Left lung (tissue), 10 donors: ENCODE results near the gene RALGPS1. TPM values are rescaled to one million over a fixed set of nuclear protein-coding genes. Genes with fewer than 3 reads are reported as not detected.
A peak's percentile ranks its signal among the peaks of the same experiment; 100 is the strongest.

Experiments used
- ATAC-seq: fragments of 200-7000 bp; cut with Tn5 transposase; one replicate; pipeline ENCODE4 v1.9.1; 2020; ENCODE audit warnings: moderate library complexity
- DNase-seq, 4 donors: peaks; one replicate each; pipeline ENCODE4 v3.0.0-alpha.2; 2013 to 2020
- H3K27ac ChIP-seq, 2 donors: fragments of 200-600 bp; sonication (generic) in 1 of 2; one replicate each; pipeline versions ENCODE4 v1.5.0 to v1.8.0; 2020 to 2021
- H3K27me3 ChIP-seq, 2 donors: fragments of 200-600 bp; sonication (generic) in 1 of 2; one replicate each; pipeline versions ENCODE4 v1.5.0 to v1.8.0; 2020 to 2021
- H3K36me3 ChIP-seq, 2 donors: fragments of 200-600 bp; sonication (generic) in 1 of 2; one replicate each; pipeline versions ENCODE4 v1.5.0 to v1.8.0; 2020 to 2021
- H3K4me1 ChIP-seq, 2 donors: fragments of 200-600 bp; one replicate each; pipeline ENCODE4 v1.8.0; 2021
- H3K4me3 ChIP-seq, 2 donors: fragments of 200-600 bp; sonication (generic) in 1 of 2; one replicate each; pipeline versions ENCODE4 v1.5.0 to v1.8.0; 2020 to 2021; ENCODE audit warnings: mild to moderate bottlenecking in 1 of 2
- H3K9me3 ChIP-seq, 2 donors: fragments of 200-600 bp; sonication (generic) in 1 of 2; one replicate each; pipeline versions ENCODE4 v1.5.0 to v1.8.0; 2020 to 2021
- intact Hi-C, 2 donors: fragments of 100-400 bp; cut with DNase I; formaldehyde crosslinking; loops; one replicate each; pipeline versions ENCODE4 v1.11.2 to v1.14.2; 2022
- polyA plus RNA-seq, 6 donors: library from polyadenylated mRNA; unstranded; fragments of 120-200 nt; gene quantifications; one replicate each; pipeline ENCODE4 v1.2.1, GENCODE V29; 2013; ENCODE audit not compliant: insufficient read length in 6 of 6
- total RNA-seq, 2 donors: library from RNA; stranded (reverse); fragmentation: NEBNext Ultra II Directional; extraction: Animal tissue kit (Norgen Biotek cat#: 25700); gene quantifications; one replicate each; pipeline ENCODE4 v1.2.1, GENCODE V29; 2021
- TF ChIP-seq, protein P1 (sequence below), 2 donors: fragments of 200-600 bp; sonication (generic) in 1 of 2; IDR thresholded peaks; one replicate each; pipeline versions ENCODE4 v1.5.0 to v1.8.0; 2021; ENCODE audit warnings: antibody characterized with exemption in 2 of 2
- donor health status: DM: no; HTN: yes; CAD: no.
- donor health status: DM: no; HTN: no; CAD: no.

RALGPS1 gene
- total and polyA plus RNA-seq, 8 donors: 11.9 to 27.6 (median 21.5) TPM

DNA sequence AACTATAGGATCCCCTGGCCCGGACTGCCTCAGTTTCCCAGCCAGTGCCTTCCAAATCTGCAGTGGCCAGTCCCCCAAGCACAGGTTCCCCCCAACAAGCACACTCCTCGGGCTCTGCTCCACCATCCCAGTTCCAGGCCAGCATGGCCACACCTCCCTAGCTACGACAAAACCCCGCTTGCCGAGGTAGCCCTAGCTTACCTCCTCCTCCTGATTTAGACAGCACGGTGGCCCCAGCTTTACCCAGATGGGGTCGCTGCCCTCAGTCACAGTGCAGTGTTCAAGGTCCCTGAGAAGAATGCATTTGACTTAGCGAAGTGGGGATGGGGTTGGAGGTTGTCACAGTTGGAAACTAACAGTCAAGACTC is 309.2 kb downstream of the RALGPS1 start:
- H3K4me3 ChIP-seq: peak overlapping the region; percentile 41 to 75
- intact Hi-C loops: no loop called here

DNA sequence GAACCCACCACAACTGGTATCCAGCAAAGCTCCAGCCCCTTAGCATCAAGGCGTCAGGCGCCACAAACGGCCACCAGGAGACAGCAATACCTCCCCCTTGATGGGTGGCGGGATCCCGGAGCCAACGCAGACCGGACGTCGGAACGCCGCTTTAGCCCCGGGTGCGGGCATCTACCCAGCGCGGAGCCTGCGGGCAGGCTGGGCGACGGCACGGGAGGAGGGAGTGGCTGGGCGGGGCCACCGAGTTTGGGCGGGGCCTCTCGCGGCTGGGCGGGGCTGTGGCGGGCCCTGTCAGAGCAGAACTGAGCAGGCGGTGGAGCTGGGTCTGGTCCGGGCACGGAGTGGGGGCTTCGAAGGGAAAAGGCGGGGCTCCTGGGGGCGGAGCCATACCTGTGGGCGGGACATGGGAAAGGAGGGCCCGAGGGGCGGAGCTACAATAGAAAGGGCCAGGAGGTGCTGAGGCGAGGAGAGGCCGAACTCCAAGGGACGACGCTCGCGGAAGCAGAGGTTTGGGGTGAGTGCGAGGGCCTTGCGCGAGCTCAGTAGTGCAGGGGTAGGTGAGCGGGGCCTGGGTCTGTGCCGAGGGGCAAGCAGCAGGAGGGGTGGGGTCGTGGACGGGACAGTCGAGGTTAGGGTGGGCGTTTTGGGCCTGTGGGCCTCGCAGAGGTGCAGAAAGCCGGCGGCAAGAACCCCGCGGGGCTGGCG is 309.7 kb downstream of the RALGPS1 start:
- Histone ChIP-seq H3K36me3 (no peaks in the 10 kb centered on the region), H3K27me3 (peaks cover 0 to 25% of the 10 kb centered on the region in 2 donors), H3K4me3 (peak overlapping the region; percentile 41 to 75), H3K4me1 (peaks cover 0 to 11% of the 10 kb centered on the region in 2 donors), H3K9me3 (no peaks in the 10 kb centered on the region), H3K27ac (peak overlapping the region; percentile 62 to 68)
- intact Hi-C loops: no loop called here
- DNase-seq (peak; percentile 82 to 96 (median 91)), ATAC-seq (peak; percentile 79)
- TF ChIP-seq, protein P1, sequence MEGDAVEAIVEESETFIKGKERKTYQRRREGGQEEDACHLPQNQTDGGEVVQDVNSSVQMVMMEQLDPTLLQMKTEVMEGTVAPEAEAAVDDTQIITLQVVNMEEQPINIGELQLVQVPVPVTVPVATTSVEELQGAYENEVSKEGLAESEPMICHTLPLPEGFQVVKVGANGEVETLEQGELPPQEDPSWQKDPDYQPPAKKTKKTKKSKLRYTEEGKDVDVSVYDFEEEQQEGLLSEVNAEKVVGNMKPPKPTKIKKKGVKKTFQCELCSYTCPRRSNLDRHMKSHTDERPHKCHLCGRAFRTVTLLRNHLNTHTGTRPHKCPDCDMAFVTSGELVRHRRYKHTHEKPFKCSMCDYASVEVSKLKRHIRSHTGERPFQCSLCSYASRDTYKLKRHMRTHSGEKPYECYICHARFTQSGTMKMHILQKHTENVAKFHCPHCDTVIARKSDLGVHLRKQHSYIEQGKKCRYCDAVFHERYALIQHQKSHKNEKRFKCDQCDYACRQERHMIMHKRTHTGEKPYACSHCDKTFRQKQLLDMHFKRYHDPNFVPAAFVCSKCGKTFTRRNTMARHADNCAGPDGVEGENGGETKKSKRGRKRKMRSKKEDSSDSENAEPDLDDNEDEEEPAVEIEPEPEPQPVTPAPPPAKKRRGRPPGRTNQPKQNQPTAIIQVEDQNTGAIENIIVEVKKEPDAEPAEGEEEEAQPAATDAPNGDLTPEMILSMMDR (IDR thresholded peaks at IDR 0.05): no peak

More for the DNA sequence above, 309.2 kb downstream of the RALGPS1 start:
- TF ChIP-seq, protein P1 (IDR thresholded peaks at IDR 0.05): no peak
- H3K9me3 ChIP-seq: no peaks in the 10 kb centered on the region
- peaks cover 0 to 11% of the 10 kb centered on the region in 2 donors for H3K4me1 ChIP-seq
- no peaks in the 10 kb centered on the region for H3K36me3 ChIP-seq
- H3K27ac ChIP-seq: peak overlapping the region in 1 of 2 donors; percentile 68
- DNase-seq: no peak
- ATAC-seq: no peak
- peaks cover 0 to 25% of the 10 kb centered on the region in 2 donors for H3K27me3 ChIP-seq

DNA sequence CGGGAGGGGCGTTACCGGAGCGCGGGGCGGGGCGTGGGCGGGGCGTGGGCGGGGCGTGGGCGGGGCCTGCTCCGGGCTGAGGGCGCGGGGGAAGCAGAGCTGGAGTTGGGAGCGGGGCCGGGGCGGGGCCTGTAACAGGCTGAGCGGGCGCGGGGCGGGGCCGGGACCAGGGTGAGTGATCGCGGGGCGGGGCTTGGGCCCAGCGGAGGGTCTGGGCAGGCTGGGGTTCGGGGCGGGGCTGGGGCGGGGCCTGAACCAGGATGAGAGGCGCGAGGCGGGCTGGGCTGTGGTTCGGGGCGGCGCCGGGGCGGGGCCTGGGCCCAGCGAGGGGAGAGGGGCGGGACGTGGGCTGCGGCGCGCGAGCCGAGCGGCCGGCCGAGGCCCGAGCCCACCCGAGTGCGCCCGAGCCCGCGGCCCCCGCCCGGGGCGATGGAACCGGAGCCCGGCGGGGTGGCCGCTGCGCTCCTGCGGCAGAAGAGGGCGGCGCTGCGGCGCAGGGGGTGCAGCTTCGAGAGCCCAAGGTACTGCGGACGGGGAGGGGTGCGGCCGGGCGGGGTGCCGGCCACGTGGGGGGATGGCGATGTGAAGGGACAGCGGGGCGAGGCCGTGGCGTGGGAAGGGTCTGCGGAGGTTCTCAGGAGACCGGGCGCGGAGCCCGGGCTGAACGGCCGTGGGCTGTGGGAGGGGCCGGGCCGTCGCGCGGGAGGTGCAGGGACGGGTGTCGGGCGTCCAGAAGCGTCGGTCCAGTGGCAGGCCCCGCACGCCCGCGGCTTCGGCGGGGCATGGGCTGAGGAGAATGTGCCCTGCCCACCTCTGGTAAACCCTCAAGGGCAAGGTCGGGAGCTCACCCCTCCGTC is 310.5 kb downstream of the RALGPS1 start:
- Histone ChIP-seq H3K27me3 (peaks cover 0 to 25% of the 10 kb centered on the region in 2 donors), H3K36me3 (no peaks in the 10 kb centered on the region), H3K9me3 (no peaks in the 10 kb centered on the region), H3K27ac (peak overlapping the region; percentile 62 to 68), H3K4me3 (peak overlapping the region; percentile 64 to 75), H3K4me1 (peaks cover 0 to 11% of the 10 kb centered on the region in 2 donors)
- intact Hi-C loops: no loop called here
- peak; percentile 88 to 98 (median 96) for DNase-seq
- ATAC-seq: peak; percentile 93
- TF ChIP-seq, protein P1 (IDR thresholded peaks at IDR 0.05): no peak

DNA sequence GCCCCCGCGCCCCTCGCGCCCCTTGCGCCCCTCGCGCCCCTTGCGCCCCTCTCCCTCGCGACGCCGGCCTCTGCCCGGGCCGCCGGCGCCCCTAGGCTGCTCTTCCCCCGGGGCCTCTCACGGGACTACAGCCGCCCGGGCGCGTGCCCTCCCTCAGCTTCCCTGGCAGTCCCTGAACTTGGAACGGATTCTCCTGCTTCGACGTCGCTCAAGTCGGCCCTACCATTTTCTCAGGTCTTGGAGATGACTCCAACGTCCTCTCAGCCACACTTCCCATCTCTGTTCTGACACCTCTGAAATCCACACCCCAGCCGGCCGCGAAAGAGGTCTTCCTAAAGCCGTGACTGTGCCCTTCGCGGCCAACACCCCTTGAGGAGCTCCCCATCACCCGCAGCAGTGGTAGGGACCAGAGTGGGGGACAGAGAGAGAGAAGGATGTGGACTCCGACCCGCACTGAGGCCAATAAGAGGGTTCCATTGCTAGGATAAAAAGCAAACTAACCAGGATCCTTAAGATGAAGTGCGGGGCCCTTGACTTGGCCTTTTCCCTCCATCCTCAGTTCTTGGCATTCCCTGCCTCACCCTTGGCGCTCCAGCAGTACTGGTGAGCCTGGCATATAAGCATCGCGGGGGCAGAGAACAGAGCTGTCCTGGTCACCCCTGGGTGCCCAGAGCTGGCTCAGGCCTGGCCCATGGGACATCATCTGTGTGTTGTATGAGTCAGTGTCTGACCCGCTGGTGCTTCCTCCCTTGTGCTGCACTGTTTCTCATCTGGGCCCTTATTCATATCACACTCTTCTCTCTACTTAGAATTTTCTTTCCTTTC is 311.4 kb downstream of the RALGPS1 start:
- ATAC-seq (no peak), DNase-seq (peak in 1 of 4 donors; percentile 80)
- H3K36me3 ChIP-seq: no peaks in the 10 kb centered on the region
- H3K4me1 ChIP-seq: peaks cover 0 to 11% of the 10 kb centered on the region in 2 donors
- peaks cover 0 to 25% of the 10 kb centered on the region in 2 donors for H3K27me3 ChIP-seq
- H3K27ac ChIP-seq: no peak overlapping the region
- H3K9me3 ChIP-seq: no peaks in the 10 kb centered on the region
- TF ChIP-seq, protein P1 (IDR thresholded peaks at IDR 0.05): no peak
- peak overlapping the region; percentile 64 to 75 for H3K4me3 ChIP-seq
- intact Hi-C loops: no loop called here
